Keratinocyte (primary cell): ENCODE data around the gene IL1RAPL1. TPM values are rescaled to one million over a fixed set of nuclear protein-coding genes. Genes with fewer than 3 reads are reported as not detected.

Experiments
- DNase-seq: peaks from one replicate; pipeline ENCODE4 v3.0.0-alpha.2; 2011; ENCODE audit warnings: low read depth, missing footprints, low spot score
- FAIRE-seq: peaks from 2 replicates; lab custom pipeline; 2011; peaks lifted over from hg19 to GRCh38; lab: Jason Lieb, UNC
- H2AFZ ChIP-seq: 2 replicates; pipeline ENCODE4 v1.6.0; 2012; ENCODE audit warnings: low read length, control low read depth, inconsistent platforms; ENCODE audit not compliant: control insufficient read depth
- H3K27ac ChIP-seq: 2 replicates; pipeline ENCODE4 v1.5.1; 2011; ENCODE audit warnings: low read length; ENCODE audit not compliant: control insufficient read depth, insufficient read depth
- H3K27me3 ChIP-seq: 3 replicates; pipeline ENCODE4 v1.6.0; 2011; ENCODE audit warnings: low read length; ENCODE audit not compliant: control insufficient read depth, insufficient read depth; ENCODE audit errors: extremely low read depth
- H3K36me3 ChIP-seq, 2 experiments: 2 replicates in 1 of 2; 3 replicates in 1 of 2; pipeline ENCODE4 v1.5.1; 2011; ENCODE audit warnings: low read length in 2 of 2, mild to moderate bottlenecking in 1 of 2; ENCODE audit not compliant: control insufficient read depth in 2 of 2, insufficient read depth in 2 of 2; ENCODE audit errors: extremely low read depth in 1 of 2
- H3K4me1 ChIP-seq: 3 replicates; pipeline ENCODE4 v1.5.1; 2011; ENCODE audit warnings: low read length; ENCODE audit not compliant: control insufficient read depth, insufficient read depth; ENCODE audit errors: extremely low read depth
- H3K4me2 ChIP-seq: 3 replicates; pipeline ENCODE4 v1.6.0; 2011; ENCODE audit warnings: low read depth, low read length; ENCODE audit not compliant: control insufficient read depth, insufficient read depth; ENCODE audit errors: extremely low read depth
- H3K4me3 ChIP-seq, 3 experiments: fragments of 200-600 bp in 1 of 3; sonication (generic) in 1 of 3; 2 replicates in 2 of 3; 3 replicates in 1 of 3; pipeline ENCODE4 v1.5.1; 2011 to 2016; ENCODE audit warnings: low read length in 3 of 3, mild to moderate bottlenecking in 3 of 3, control low read depth in 2 of 3, inconsistent platforms in 1 of 3, low read depth in 1 of 3, mixed read lengths in 1 of 3, mixed run types in 1 of 3, moderate library complexity in 1 of 3; ENCODE audit not compliant: control insufficient read depth in 2 of 3, insufficient read depth in 2 of 3; ENCODE audit errors: extremely low read depth in 1 of 3
- H3K79me2 ChIP-seq: 2 replicates; pipeline ENCODE4 v1.6.0; 2012; ENCODE audit warnings: low read length; ENCODE audit not compliant: control insufficient read depth, insufficient read depth
- H3K9ac ChIP-seq: 3 replicates; pipeline ENCODE4 v1.6.0; 2011; ENCODE audit warnings: low read length; ENCODE audit not compliant: control insufficient read depth, insufficient read depth; ENCODE audit errors: extremely low read depth
- H3K9me1 ChIP-seq: 3 replicates; pipeline ENCODE4 v1.6.0; 2011; ENCODE audit warnings: low read length; ENCODE audit not compliant: control insufficient read depth, insufficient read depth; ENCODE audit errors: extremely low read depth
- H3K9me3 ChIP-seq: 2 replicates; pipeline ENCODE4 v1.5.1; 2012; ENCODE audit warnings: low read depth, low read length; ENCODE audit not compliant: control insufficient read depth
- H4K20me1 ChIP-seq: 3 replicates; pipeline ENCODE4 v1.6.0; 2011; ENCODE audit warnings: low read length; ENCODE audit not compliant: control insufficient read depth, insufficient read depth; ENCODE audit errors: extremely low read depth
- CTCF ChIP-seq, 3 experiments: IDR thresholded peaks in 1 of 3; conservative IDR thresholded peaks in 1 of 3; optimal IDR thresholded peaks in 1 of 3; 2 replicates in 2 of 3; 3 replicates in 1 of 3; pipeline versions ENCODE3 to v1.5.1; 2011; ENCODE audit warnings: low read length in 3 of 3, mild to moderate bottlenecking in 3 of 3, moderate library complexity in 2 of 3, control low read depth in 1 of 3, inconsistent platforms in 1 of 3; ENCODE audit not compliant: insufficient read depth in 2 of 3; ENCODE audit errors: extremely low read depth in 1 of 3
- EZH2 ChIP-seq: IDR thresholded peaks from one replicate; pipeline ENCODE4 v1.6.1; 2012; ENCODE audit warnings: inconsistent platforms, mild to moderate bottlenecking, low read length, moderate library complexity
- dilution Hi-C: fragments of 300-500 bp; cut with MboI; formaldehyde crosslinking; loops from one replicate; pipeline ENCODE4 v1.7.0; 2020; ENCODE audit warnings: low sequenced_read_pairs; ENCODE audit not compliant: extremely low pct_ligation_motif_present
- polyA plus RNA-seq, 5 experiments: library from polyadenylated mRNA; depleted of rRNA in 3 of 5; stranded (reverse) in 3 of 5; stranded (forward) in 1 of 5; unstranded in 1 of 5; fragments of >200 nt; gene quantifications; 1 replicate in 1 of 5; 2 replicates in 3 of 5; 3 replicates in 1 of 5; pipeline versions ENCODE4 v1.2.1 to v1.2.3, GENCODE V29; 2011 to 2012; ENCODE audit warnings: missing spikeins in 2 of 5, low read depth in 1 of 5, low replicate concordance in 1 of 5

IL1RAPL1 gene
- polyA plus RNA-seq, 1 donor (not counting 4 experiments of a cell fraction or from before 2014, with no cell fraction given), result 2.8 TPM

- H3K27ac ChIP-seq, result no peak overlapping the region
- H3K79me2 ChIP-seq, result no peaks in the 10 kb centered on the region
- no peak overlapping the region for H3K4me2 ChIP-seq
- no peaks in the 10 kb centered on the region for H3K4me1 ChIP-seq
- no peak for DNase-seq
- H3K9me1 ChIP-seq, result no peaks in the 10 kb centered on the region
- H3K4me3 ChIP-seq, result no peak overlapping the region
- dilution Hi-C loops, result no loop called here
- no peaks in the 10 kb centered on the region for H3K27me3 ChIP-seq
- no peak for FAIRE-seq
- H3K9me3 ChIP-seq, result no peaks in the 10 kb centered on the region
- H3K9ac ChIP-seq, result no peak overlapping the region
- TF ChIP-seq CTCF (optimal IDR thresholded peaks at IDR 0.05 in 1 of 3, IDR thresholded peaks at IDR 0.05 in 1 of 3, conservative IDR thresholded peaks at IDR 0.05 in 1 of 3; ENCODE audit: extremely low read depth in 1 of 3, insufficient read depth in 2 of 3, low read length in 3 of 3) (no peak), EZH2 (no peak)
- no peaks in the 10 kb centered on the region for H3K36me3 ChIP-seq
- no peak overlapping the region for H2AFZ ChIP-seq
- no peaks in the 10 kb centered on the region for H4K20me1 ChIP-seq
Measured at GRCh38 chrX:28851871-28852270, 264.6 kb downstream of the IL1RAPL1 start.

- Histone ChIP-seq H3K27me3 (no peaks in the 10 kb centered on the region), H3K79me2 (no peaks in the 10 kb centered on the region), H3K9me1 (no peaks in the 10 kb centered on the region), H3K36me3 (no peaks in the 10 kb centered on the region), H3K4me3 (no peak overlapping the region), H3K27ac (no peak overlapping the region), H4K20me1 (no peaks in the 10 kb centered on the region), H3K9me3 (no peaks in the 10 kb centered on the region), H3K4me1 (no peaks in the 10 kb centered on the region), H3K9ac (no peak overlapping the region), H3K4me2 (no peak overlapping the region), H2AFZ (no peak overlapping the region)
- no peak for FAIRE-seq
- DNase-seq, result no peak
- dilution Hi-C loops, result no loop called here
- TF ChIP-seq CTCF (optimal IDR thresholded peaks at IDR 0.05 in 1 of 3, IDR thresholded peaks at IDR 0.05 in 1 of 3, conservative IDR thresholded peaks at IDR 0.05 in 1 of 3; ENCODE audit: extremely low read depth in 1 of 3, insufficient read depth in 2 of 3, low read length in 3 of 3), result no peak
- TF ChIP-seq EZH2, result no peak
Measured at GRCh38 chrX:28854637-28855036, 267.4 kb downstream of the IL1RAPL1 start.
